D341Med (cell line): ENCODE measurements around the gene PDE9A.
"Not testable (repeated sequence)": the region's sequence is repeated elsewhere in the genome, so short reads cannot be mapped to it uniquely, and the experiment has no call there.

Source experiments
- DNase-seq: peaks from one replicate; pipeline ENCODE4 v3.0.0; 2012; ENCODE audit warnings: low spot score

The PDE9A gene

GRCh38 chr21:42708916-42709315, 55.5 kb downstream of the PDE9A start:
- not testable (repeated sequence) for DNase-seq

- no peak for DNase-seq
Observed at GRCh38 chr21:42711667-42712066, 58.2 kb downstream of the PDE9A start.

GRCh38 chr21:42715427-42715826, 62.0 kb downstream of the PDE9A start:
- DNase-seq = not testable (repeated sequence)

- no peak for DNase-seq
Observed at GRCh38 chr21:42716074-42716473, 62.7 kb downstream of the PDE9A start.

GRCh38 chr21:42720484-42720883, 67.1 kb downstream of the PDE9A start:
- not testable (repeated sequence) for DNase-seq

GRCh38 chr21:42721341-42721824, 68.0 kb downstream of the PDE9A start:
- DNase-seq = no peak

DNA sequence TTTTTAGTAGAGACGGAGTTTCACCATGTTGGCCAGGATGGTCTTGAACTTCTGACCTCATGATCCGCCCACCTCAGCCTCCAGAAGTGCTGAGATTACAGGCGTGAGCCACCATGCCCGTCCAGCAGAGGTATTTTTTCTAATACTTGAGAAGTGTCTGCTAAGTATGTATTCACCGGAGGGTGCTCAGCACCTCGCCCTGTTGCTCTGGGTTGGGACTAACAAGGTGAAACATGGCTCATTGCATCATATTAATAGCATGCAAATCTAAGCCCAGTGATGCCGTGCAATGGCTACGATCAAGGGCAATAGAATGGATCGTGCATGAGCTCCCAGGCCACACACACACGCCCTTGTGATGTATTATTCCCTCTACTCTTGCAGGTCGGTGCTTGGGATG, 68.7 kb downstream of the PDE9A start:
- no peak for DNase-seq

- no peak for DNase-seq
Observed at GRCh38 chr21:42722808-42723473, 69.5 kb downstream of the PDE9A start.

DNA sequence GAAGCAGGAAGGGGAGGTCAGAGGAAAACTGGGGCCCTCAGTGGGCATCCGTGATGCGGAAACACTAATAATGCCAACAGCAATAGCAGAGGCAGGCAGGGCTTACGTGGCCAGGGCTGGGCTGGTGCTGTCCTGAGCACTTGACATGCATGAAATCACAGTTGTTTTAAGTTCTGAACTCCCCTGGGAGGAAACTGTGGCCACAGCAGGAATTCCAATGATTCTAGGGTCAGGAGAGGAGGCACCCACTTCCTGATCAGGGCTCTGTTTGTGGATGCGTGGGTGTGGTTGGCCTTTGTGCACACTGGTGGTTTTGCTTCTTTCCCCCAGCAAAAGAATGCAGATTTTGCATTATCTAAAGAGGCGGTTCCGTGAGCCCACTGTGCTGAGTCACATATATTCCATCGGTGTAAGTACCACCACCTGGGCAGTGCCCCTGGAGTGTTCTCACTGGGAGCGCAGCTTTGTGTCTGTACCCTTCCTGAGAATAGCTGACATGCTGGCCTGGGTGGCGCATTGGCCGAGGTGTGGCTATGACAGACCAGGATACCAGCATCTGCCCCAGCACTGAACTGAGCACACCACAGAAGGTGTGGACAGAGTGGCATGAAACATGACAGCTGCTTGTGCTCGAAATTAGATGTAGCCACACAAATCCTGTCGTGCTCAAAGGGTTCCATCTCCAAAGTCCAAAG, 71.0 kb downstream of the PDE9A start:
- DNase-seq = no peak

DNA sequence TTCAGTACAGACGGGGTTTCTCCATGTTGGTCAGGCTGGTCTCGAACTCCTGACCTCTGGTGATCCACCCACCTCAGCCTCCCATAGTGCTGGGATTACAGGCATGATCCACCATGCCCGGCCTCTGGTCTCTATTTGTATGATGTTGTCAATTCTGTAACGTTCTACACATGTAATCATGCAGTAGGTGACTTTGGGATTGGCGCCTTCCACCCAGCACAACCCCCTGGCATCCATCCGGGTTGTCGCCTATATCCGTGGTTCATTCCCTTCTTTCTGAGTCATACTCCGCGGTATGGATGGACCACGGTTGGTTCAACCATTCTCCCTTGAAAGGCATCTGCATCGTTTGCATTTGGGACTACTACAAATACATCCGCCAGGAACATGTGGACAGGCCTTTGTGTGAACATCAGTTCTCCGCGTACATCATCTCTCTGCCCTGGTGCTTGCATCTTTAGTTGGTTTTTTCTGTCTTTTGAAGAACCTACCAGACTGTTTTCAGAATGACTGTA, 72.1 kb downstream of the PDE9A start:
- no peak for DNase-seq

DNA sequence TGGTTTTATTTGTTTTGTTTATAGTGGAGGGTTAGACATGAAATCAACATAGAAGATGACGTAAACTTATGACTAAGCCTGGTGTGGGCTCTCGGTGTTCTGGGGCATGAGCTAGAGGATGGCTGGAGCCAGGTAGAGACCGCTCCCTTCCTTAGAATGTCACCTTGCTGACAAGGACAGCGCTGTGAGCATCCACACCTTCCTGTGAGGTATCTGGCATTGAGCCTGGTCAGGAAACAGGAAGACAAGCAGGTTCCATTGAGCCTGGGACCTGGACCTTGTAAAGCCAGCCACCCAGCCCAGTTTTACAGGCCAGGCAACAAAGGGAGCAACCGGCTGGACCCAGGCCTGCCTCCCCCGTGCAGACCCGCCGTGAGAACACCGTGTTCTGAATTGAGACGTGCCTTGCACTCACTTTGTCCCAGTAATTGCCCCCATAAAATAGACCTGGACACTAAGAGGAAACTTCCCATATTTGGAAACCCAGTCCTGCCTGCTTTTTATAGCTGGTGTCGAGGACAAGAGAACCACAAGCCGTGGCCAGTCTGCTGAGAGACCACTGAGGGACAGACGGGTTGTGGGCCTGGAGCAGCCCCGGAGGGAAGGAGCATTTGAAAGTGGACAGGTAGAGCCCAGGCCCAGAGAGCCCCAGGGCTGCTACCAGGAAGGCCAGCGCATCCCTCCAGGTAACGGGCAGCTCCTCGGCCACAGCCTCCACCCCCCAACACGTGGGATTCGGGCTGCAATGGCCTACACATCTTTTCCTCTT, 78.0 kb downstream of the PDE9A start:
- DNase-seq = no peak

GRCh38 chr21:42732033-42732410, 78.6 kb downstream of the PDE9A start:
- no peak for DNase-seq

GRCh38 chr21:42733037-42733627, 79.7 kb downstream of the PDE9A start:
- no peak for DNase-seq

- DNase-seq = no peak
Observed at GRCh38 chr21:42733874-42734273, 80.5 kb downstream of the PDE9A start.

DNA sequence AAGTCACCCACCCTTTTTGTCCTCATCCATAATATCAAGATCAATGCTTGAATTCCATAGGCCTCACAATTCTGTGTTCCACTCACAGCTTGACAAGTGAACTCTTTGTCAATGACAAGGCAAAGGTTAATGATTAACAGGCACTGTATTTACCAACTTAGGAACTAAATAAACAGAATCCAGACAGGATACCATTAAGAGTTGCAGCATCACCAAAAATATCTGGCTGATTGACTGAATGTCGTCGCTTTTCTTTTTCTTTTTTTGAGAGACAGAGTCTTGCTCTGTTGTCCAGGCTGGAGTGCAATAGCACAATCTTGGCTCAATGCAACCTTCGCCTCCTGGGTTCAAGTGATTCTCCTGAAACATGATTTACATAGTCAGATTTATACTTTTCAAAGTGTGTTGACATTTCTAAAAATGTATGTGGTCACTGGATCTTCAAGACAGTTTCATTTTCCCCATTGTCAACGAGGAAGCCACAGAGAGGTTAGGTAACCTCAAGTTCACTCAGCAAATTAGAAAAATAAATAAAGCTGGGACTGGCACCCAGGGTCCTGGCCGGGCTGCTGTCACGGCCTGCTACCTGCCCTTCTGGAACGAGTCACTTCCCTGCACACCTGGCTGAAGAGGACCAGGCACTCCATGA, 81.0 kb downstream of the PDE9A start:
- DNase-seq = no peak

GRCh38 chr21:42735061-42735460, 81.6 kb downstream of the PDE9A start:
- DNase-seq = no peak

- DNase-seq = no peak
Observed at GRCh38 chr21:42735944-42736343, 82.5 kb downstream of the PDE9A start.

DNA sequence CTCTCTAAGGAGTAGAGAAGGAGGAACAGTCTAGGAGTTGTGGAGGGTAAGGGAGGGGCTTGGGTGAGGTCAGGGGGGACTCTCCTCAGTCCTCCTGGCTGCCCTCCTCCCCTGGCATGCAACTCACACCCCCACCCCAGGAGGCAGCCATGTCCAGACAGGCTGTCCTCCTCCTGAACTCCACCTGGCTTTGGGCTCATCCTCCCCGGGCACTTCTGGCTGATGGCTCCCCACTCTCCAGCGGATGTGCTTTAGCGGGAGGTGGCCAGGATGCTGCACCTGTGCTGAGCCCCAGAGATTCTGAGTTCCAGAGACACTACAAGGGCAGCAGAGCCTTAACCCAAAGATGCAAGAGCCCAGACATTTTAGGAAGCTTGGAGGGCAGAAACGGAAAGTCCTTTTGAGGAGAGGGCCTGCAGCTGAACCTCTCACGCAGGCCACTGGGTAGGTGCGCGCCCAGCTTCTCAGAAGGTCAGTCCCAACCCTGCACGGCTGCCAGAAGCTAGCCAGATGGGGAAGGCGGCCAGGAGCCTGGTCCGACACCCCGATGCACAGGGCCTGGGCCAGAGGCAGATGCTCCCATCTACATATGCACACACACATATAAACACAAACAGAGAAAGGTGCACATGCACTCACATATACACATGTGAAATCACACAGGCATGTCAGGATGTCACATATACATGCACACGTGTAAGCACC, 83.4 kb downstream of the PDE9A start:
- DNase-seq = no peak

DNA sequence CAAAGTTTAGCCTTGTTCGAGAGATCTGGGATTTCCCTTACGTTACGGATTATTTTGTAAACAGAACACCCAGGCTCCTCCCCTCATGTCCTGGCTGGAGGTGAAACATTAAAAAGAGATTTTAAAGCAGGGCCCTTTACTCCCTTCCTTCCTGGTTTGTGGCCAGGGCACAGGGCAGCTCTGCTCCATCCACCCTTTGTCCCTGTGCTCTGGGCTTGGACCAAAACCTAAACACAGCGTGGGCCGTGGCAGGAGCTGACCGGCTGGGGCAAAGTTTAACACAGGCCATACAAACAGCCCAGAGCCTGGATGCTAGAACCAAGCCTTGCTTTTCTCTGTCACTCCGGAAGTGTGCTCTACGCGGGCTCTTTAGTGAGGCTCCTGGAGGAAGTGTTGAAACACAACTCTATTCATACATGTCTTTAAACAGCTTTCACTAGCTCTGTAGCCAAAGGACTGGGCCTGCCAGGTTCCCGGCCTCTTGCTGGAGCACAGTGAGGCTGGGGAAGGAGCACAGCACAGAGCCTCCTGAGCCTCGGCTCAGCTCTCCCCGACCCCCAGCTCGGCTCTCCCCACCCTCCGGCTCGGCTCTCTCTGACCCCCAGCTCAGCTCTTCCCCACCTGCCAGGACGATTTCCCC, 84.7 kb downstream of the PDE9A start:
- no peak for DNase-seq

DNA sequence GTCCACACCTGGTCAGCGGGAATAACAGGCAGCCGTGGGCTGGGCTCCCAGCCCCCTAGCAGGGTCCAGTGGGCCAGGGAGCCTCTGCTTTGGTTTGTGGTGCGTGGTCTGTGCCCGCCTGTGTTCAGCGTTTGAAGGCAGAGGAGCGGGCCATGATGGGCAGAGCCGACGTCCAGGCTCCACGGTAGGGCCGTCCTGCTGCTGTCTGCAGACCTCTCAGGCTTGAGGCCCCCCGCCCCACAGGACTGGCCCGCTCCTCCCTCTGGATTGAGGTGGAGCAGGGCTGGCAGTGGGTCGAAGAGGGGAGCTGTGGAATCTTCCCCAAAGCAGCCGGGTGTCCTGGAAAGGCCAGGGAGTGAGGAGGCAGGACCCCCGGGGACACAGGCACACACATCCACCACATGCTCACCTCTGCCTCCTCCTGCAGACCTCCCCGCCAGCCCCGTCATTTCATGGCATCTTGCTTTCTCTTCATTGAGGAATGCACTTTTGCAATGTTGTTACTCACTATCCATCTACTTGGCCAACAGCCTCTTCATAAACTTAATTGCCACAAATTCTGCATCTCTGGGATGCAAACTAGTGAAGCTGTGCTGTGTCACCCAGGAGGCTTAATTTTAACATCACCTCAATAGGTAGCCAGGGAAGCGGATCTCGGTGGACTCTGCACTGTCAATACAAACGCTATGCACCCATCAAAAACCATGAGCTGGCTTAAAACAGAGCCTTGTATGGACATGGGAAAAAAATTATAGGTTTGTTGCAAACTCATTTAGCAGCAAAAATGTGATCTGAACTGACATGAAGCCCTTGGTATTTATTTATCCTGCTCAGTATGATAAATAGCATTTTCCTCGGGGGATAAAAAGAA, 85.9 kb downstream of the PDE9A start:
- no peak for DNase-seq
